SK-N-SH (cell line): ENCODE measurements around the gene FKRP.

ENCODE experiments used
- CTCF ChIP-seq: fragments of 200-600 bp; sonication (generic); IDR thresholded peaks from 2 replicates; pipeline ENCODE4 v1.6.1; 2017; ENCODE audit warnings: antibody characterized with exemption, mild to moderate bottlenecking, moderate library complexity
- EP300 ChIP-seq, 2 experiments: IDR thresholded peaks; 2 replicates each; pipeline versions ENCODE4 v1.4.0 to v1.6.1; 2012; ENCODE audit warnings: borderline replicate concordance in 1 of 2, low read depth in 1 of 2, low read length in 1 of 2
- NFIC ChIP-seq: IDR thresholded peaks from 2 replicates; pipeline ENCODE4 v1.4.0; 2012; ENCODE audit warnings: borderline replicate concordance
- PBX3 ChIP-seq: IDR thresholded peaks from 2 replicates; pipeline ENCODE4; 2012
- POLR2AphosphoS5 ChIP-seq: IDR thresholded peaks from 2 replicates; pipeline ENCODE4 v1.6.1; 2012; ENCODE audit warnings: low read depth, low read length
- REST ChIP-seq: IDR thresholded peaks from 2 replicates; pipeline ENCODE4 v1.6.1; 2012; ENCODE audit warnings: mild to moderate bottlenecking, low read depth, low read length, moderate library complexity
- RFX5 ChIP-seq: IDR thresholded peaks from 2 replicates; pipeline ENCODE4 v1.6.1; 2012; ENCODE audit warnings: mild to moderate bottlenecking, improper control_type of control experiment, low read length
- TCF12 ChIP-seq: IDR thresholded peaks from 2 replicates; pipeline ENCODE4 v1.4.0; 2012
- TEAD4 ChIP-seq: IDR thresholded peaks from 2 replicates; pipeline ENCODE4 v1.4.0; 2012; ENCODE audit warnings: mild to moderate bottlenecking, borderline replicate concordance; ENCODE audit not compliant: insufficient read depth
- USF1 ChIP-seq: IDR thresholded peaks from 2 replicates; pipeline ENCODE4 v1.4.0; 2012; ENCODE audit warnings: low read depth, borderline replicate concordance
- YY1 ChIP-seq: IDR thresholded peaks from 2 replicates; pipeline ENCODE4 v1.4.0; 2012; ENCODE audit warnings: low read depth, mild to moderate bottlenecking
- ZBTB33 ChIP-seq: IDR thresholded peaks from 2 replicates; pipeline ENCODE4 v1.4.0; 2012; ENCODE audit warnings: low read depth, borderline replicate concordance

- TF ChIP-seq CTCF (no peak), REST (no peak), USF1 (no peak), ZBTB33 (no peak), YY1 (no peak), NFIC (no peak), PBX3 (no peak), EP300 (IDR thresholded peaks at IDR 0.05; ENCODE audit: borderline replicate concordance in 1 of 2, low read depth in 1 of 2, low read length in 1 of 2) (no peak), TEAD4 (no peak), POLR2AphosphoS5 (no peak), TCF12 (no peak), RFX5 (no peak)
Observed at GRCh38 chr19:46806656-46807055, 60.8 kb downstream of the FKRP start.
